NOMO-1 (cell line): ENCODE data around the gene CELSR1.
"Not testable (repeated sequence)": the region's sequence is repeated elsewhere in the genome, so short reads cannot be mapped to it uniquely, and the experiment has no call there.

Experiments
- DNase-seq, 2 experiments: peaks; one replicate each; lab custom pipeline; 2025; ENCODE audit not compliant: unreplicated experiment in 2 of 2; lab: John Stamatoyannopoulos, UW

CELSR1 gene

DNA sequence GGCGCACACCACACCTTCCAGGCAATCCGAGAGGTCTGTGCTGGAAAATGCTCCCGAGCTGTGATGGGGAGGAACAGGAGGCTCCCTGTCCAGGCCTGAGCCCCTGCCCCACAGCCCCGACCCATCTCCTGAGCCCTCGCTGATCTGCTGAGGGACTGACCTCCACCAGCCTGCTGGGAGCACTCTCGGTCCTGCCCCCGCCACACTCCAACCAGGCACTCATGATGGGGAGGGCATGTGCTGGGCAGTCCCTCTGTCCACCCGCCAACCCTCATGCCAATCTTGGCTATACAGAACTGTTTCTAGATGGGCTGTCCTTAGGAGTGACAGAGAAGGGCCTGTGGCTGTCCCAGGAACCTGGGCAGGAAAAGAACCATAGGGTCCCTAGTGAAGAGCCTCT, 131.1 kb downstream of the CELSR1 start:
- no peak for DNase-seq

DNA sequence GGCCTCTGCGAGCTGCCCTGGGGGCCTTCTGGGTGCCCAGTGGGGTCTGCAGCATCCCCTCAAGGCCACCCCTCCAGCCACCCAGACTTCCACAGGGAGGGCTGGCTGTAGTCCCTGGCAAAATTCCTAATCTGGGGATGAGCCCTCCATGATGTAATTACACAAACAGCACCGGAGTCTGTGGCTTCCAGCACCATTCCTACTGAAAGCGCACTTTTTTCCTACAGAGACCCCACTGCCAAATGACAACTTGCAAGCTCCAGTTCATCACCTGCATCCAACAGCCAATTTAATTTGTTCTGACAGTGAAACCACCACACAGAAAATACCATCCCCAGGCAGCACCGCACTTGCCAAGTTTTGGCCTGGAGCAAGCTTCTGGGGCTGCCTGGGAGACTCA, 131.5 kb downstream of the CELSR1 start:
- DNase-seq = no peak

DNA sequence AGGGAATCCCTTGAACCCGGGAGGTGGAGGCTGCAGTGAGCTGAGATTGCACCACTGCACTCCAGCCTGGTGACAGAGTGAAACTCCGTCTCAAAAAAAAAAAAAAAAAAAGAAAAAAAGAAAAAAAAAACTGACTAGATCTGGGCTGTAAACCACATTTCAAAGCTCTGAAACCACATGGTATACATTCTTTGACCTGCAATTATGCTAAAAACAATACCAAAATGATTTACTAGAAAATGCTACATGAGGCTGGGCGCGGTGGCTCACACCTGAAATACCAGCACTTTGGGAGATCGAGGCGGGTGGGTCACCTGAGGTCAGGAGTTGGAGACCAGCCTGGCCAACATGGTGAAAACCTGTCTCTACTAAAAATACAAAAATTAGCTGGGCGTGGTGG, 133.5 kb downstream of the CELSR1 start:
- not testable (repeated sequence) for DNase-seq

DNA sequence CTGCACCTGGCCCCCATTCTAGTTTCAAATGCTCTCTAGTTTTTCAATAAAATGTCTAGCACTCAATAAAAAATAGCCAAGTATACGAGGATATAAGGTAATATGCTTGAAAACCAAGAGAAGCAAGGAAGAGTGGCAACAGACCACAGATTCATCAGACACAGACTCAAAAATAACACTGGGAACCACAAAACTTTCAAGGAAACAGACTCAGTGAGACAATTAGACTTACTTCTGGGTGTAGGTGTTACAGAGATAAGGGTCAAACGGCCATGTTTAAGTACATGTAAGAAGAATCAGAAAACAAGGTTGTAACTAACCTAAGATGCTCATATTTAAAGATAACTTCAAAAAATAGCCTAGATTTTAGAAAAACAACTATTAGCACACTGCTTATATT, 134.9 kb downstream of the CELSR1 start:
- DNase-seq = no peak

DNA sequence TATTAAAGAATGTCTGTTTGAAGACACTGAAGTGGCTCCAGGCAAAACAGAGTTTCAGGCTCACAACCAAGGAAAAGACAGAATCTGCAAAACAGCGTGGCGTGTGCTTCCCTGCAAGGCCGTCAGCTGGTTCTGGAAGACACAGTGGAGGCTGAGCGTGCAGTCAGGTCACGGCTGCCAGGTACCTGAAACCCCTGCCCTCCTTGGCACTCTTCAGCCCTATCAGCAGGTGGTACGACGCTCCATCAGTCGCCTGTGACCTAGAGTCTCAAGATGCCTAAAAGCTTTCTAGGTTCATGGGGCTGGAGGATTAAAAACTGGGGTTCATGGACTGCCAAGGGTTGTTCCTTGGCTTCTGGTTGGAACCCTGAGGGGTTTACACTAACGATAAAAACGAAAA, 136.1 kb downstream of the CELSR1 start:
- DNase-seq = no peak

DNA sequence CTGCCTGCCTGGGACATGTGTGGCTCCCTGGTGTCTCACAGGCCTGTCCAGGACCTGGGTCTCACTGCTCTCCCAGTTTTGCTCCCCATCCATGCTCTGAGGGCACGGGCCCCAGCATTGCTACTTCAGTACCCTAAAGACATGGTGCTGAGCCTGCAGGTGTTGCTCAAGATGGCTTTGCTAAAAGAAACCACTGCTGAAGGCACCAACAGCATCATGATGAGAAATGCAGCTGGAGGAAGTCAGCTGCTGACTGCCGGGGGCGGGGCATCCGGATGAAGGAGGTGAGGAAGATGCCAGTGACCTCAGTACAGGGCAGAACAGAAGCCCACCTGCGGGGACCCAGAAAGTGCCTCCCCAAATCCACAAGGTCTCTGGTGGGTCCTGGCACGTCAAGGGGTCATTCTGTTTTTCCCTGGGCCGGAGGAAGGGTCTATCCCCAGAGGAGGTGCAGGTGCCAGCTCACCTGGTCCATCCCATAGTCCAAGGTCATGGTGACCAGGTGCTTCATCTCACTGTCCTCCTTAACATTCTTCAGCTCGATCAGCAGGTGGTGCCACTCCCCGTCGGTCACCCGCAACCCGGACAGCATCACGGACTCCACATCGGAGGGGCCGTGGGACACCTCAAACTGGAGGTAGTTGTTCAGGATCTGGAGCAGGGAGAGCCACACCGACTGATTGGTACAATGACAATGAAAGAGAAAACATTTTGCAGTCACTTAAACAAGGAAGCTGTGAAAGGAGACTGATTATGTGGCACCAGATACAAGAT, 138.0 kb downstream of the CELSR1 start:
- DNase-seq = no peak

DNA sequence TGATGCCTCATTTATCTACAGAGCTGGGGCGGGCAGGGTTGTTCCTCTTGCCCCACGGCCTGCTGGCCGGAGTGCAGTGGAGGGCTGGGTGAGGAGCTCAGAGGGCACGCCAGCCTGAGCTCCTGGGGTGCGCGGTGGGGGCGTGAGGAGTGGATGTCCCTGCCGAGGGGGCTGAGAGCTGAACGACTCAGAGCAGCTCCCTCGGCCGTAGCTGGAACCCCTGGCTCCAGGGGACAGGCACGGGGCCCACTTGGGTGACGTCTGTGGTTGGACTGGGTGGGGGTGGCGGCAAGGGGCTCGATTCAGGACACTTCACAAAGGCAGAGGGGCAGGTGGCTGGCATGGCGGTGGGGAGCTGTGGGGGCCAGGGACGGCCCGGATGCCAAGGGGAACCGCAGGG, 139.5 kb downstream of the CELSR1 start:
- no peak for DNase-seq

DNA sequence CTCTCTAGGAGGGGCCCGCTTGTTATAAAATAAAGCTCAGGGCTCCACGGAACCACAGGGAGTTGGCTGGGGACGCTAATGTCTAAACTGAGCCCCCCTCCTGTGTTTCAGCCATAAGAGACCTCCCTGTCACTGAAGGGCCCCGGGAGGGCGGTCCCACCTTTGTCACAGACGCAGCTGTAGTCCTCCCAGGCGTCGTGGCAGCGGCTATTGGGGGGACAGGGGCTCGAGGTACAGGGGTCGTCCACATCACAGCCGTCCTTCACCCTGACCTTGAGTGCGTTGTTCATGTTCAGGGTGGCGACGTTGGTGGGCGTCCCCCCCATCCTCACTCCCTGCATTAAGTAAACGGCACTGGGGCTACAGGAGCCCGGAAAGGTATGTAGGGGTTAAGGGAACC, 139.9 kb downstream of the CELSR1 start:
- DNase-seq = no peak

DNA sequence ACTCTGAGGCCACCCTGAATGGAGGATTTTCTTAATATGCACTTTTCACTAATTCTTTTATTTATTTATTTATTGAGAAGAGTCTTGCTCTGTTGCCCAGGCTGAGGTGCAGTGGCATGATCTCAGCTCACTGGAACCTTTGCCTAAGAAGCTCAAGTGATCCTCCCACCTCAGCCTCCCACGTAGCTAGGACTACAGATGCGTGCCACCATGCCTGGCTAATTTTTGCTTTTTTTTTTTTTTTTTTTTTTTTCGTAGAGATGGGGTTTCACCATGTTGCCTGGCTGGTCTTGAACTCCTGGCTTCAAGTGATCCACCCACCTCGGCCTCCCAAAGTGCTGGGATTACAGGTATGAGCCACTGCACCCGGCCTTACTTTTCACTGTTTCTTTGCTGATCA, 140.4 kb downstream of the CELSR1 start:
- DNase-seq = not testable (repeated sequence)

DNA sequence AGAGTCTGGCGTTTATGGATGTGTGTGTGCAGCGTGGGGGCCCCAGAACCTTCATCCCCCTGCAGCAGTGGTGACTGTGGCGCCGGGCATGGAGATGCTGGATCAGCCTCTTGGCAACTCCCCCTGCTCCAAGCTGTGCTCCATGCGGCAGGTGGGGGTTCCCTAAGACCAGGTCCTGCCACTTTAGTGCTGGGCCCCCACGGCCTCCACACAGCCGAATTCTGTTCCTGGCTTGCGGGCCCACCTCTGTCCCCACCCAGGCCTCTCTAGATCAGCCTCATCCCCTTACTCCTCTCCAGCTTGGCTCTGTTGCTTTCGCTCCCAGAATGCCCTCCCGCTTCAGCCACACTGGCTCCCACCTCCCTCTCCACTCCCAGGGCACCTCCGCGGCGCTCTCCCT, 142.3 kb downstream of the CELSR1 start:
- DNase-seq = no peak

DNA sequence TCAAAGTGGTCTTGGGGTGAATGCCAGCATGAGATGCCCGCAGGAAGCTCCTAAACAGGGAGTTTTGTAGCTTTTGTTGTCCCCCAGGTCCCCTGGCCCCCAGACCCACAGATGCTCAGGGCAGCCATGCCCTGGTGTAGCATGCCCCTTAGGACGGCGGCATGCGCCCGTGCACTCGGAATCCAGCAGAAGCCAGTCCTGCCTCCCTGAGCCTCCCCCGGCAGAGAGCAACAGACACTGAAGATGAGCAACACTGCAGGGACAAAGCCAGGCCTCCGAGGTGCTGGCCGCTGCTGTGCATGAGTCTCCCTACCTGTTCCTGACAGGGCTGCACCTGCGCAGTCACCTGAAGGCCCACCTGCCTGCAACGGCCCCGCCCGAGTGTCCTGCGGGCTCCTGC, 142.8 kb downstream of the CELSR1 start:
- no peak for DNase-seq

DNA sequence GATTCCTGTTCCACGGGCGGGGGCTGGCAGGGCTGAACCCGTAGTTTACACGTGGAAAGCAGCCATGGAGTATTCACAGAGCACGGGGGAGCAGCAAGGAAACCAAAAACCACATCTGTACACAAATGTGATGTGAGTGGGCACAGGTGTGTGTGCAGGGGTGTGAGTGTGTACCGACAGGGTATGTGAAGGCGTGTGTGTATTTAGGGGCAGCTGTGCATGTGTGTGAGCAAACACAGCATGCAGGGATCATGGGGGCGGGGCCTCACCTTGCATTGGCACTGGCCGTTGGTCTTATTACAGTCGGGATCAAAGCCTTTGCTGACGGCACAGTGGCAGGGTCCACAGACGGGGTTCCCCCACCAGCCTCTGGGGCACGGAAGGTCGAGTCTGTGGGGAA, 143.5 kb downstream of the CELSR1 start:
- DNase-seq = no peak

DNA sequence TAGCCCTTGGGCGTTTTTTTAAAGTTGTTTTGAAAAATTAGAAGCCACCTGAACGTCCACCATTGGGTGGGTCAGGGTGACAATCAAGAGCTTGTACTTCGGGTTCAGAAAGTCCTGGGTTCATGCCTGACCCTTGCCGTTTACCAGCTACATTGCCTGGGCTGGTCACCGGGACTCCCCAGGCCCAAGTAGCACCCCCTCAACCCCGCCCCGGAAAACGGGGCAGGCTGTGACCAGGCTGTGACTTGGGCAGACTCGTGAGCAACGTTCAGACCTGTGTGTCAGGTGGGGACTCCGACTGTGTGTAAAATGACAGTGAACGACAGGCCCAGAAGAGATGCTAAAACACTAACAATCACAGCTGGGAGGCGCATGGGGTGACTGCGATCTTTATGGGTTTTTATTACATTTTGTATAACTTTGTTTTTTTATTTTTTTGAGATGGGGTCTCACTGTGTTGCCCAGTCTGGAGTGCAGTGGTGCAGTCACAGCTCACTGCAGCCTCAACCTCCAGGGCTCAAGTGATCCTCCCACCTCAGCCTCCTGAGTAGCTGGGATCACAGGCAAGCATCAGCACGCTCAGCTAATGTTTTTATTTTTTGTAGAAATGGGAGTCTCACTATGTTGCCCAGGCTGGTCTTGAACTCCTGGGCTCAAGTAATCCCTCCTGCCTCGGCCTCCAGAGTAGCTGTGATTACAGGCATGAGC, 145.1 kb downstream of the CELSR1 start:
- no peak for DNase-seq

DNA sequence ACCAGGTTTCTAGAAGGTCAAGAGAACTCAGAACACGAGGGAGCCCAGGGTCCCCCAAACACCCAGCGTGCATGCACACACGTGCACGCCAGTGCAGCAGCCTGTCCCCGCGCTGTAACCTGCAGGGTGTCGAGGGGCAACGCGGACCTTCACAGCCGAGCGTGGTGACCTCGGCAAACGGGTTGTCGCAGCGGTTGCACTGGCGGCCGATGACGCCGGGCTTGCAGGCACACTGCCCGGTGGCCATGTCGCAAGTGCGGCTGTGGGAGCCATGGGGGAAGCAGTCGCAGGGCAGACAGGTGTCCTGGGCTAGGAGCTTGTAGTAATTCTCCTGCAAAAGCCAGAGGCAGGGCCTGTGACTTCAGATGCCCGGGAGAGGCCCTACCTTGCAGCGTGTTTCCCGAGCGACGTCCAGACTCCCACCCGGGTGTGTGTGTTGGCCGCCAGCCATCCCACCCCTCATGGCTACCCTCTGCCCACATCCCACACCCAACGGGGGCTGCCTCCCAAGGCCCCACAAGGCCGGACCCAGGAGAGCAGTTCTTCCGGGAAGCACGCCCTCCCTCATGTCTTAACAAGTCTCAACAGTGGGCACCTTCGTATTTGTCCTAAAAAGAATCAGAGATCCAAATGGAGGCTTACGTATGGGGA, 145.8 kb downstream of the CELSR1 start:
- DNase-seq = no peak

DNA sequence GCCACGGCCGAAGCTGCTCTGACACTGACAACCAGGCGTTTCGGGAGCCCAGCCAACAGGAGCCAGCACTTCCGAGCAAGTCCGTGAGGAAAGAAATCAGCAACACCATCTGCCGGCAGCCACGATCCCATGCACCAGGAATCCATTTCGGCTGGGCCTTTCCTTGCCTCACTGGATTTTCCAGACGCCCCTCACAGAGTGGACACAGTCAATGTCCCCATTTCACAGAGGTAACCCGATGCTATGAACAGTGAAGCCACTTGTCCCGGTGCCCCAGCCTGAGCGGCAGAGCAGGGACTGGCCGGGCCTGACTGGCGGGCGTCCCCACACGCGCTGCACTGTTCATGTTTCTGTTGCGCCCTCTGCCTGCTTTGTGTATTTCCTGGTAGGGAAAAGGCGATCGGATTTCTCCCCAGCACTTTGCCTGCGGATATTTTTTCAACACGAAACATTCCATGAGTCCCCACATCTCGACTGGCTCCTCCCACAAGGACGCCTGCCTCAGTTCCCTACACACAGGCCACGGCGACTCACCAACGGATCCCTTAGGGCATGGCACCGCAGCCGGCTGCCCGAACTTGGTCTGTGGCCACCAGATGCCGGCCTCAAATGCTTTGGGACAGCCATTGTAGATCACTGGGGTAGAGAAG, 146.6 kb downstream of the CELSR1 start:
- no peak for DNase-seq

DNA sequence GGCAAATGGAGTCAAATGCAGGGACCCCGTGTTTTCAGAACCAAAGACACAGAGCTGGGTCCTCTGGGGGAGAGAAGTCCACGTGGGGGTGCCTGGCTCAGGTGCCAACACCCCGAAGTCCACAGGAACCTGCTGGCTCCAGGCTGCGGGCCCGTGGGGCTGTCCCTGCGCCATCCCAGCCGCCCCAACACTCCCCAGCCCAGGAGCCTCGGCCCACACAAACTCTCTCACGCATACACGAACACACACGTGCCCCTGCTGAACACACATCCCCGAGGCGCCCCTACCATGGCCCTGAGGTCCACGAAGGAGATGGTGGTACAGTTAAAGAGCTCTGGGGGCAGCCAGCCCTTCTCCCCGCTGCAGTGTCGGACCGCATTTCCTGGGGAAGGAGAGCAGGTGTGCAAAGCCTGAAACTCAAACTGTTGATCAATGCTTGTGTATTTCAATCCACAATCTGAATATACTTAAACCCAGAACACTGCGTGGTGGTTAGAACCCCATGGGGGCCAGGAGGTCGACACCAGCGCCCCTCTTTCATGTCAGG, 147.2 kb downstream of the CELSR1 start:
- no peak for DNase-seq

DNA sequence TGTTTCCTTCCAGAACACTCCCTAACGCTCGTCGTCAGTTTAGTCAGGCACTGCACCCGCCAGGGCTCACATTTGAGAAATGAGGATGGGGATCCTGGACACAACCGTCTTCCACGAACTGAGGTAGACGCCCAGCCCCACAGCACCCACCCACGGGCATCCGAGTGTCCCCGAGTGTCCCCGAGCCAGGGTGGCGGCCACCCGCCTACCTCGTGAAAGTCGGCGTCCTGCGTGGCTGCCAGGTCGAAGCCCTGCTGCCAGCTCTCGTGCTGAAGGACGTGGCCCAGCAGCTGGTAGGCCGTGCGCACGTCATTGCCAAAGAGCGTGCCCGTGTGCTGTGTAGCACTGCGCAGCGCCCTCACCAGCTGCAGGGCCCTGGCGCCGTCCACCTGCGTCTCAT, 148.3 kb downstream of the CELSR1 start:
- no peak for DNase-seq

DNA sequence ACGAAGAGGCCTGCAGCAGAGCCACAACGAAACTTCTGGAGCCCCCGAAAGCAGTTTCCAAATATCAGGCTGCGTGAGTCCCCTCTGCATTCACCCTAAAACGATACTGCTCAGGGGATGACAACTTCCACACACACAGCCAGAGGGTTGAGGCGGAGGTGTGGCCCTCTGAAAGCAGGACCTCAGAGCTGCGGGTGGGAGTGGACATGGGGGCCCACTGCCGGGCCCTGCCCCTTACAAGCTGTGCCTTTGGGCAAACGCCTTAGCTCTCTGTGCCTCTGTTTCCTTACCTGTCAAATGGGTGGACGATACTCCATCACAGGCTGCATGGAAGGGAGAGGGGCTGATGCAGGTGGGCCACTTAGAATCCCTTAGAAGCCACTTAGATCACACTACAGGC, 148.8 kb downstream of the CELSR1 start:
- no peak for DNase-seq

DNA sequence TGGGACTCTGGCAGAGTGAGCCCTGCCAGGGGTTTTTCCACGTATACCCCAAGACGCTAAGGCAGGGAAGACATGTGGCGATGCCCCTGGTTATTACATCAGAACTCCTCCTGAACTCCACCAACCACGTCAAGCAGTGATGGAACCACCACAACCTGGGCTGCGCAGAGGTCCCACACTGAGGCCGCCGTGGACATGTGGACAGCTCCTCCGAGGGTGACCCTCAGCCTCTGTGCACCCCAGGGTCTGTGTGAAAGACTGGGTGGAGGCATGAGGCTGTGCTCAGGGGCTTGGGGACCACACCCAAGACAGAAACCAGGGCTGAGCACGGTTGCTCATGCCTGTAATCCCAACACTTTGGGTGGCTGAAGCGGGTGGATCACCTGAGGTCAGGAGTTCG, 149.7 kb downstream of the CELSR1 start:
- DNase-seq = no peak

DNA sequence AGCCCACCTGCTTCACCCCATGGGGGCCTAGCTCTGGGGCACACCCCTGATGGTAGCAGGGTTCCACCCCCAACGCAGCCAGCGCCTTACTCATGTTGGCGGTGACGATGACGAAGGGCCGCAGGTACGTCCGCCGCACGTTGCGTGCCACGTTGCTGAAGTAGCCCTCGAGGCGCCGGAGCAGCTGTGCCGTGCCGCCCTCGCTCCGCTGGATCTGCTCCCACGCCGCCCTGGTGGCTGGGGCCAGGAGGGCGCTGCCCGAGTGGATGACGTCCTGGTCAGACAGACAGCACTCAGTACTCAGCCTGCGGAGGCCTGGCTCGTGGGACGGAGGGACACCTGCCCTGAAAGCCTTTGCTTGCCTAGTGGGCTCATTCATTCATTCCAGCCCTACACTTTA, 151.1 kb downstream of the CELSR1 start:
- DNase-seq = no peak

DNA sequence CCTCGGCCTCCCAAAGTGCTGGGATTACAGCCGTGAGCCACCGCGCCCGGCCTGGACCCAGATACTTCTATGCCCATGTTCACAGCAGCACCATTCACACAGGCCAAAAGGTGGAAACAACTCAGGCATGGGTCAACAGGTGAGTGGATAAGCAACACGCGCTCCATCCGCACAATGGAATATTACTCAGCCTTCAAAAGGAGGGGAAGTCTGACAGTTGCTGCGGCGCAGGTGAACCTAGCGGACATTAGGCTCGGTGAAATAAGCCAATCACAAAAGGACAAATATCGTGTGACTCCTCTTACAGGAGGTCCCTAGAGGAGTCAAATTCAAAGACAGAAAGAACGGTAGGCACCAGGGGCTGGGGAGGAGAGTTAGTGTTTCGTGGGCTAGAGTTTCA, 154.9 kb downstream of the CELSR1 start:
- DNase-seq = no peak
